Ovary (tissue), 9 donors: ENCODE results near the gene CEPT1. TPM values are rescaled to one million over a fixed set of nuclear protein-coding genes. Genes with fewer than 3 reads are reported as not detected.

Experiments
- DNase-seq, 5 donors: peaks; one replicate each; pipeline ENCODE4 v3.0.0-alpha.2; 2019 to 2020
- H3K27ac ChIP-seq, 2 donors: fragments of 200-600 bp; one replicate each; pipeline versions ENCODE4 v1.5.1 to v1.8.0; 2019 to 2022
- H3K27me3 ChIP-seq: fragments of 200-600 bp; one replicate; pipeline ENCODE4 v1.8.0; 2022
- H3K36me3 ChIP-seq: fragments of 200-600 bp; sonication (generic); one replicate; pipeline ENCODE4 v1.5.1; 2019
- H3K4me1 ChIP-seq: one replicate; pipeline ENCODE4 v1.8.1; 2013; ENCODE audit warnings: mild to moderate bottlenecking, moderate library complexity; ENCODE audit not compliant: insufficient read depth
- H3K4me3 ChIP-seq: fragments of 200-600 bp; sonication (generic); one replicate; pipeline ENCODE4 v1.5.1; 2017
- H3K9me3 ChIP-seq, 2 donors: fragments of 200-600 bp in 1 of 2; sonication (generic) in 1 of 2; one replicate each; pipeline versions ENCODE4 v1.5.1 to v1.8.1; 2013 to 2019; ENCODE audit warnings: mild to moderate bottlenecking in 1 of 2, moderate library complexity in 1 of 2
- CTCF ChIP-seq, 3 donors: fragments of 450-650 bp in 2 of 3; fragments of 200-600 bp in 1 of 3; IDR thresholded peaks; one replicate each; pipeline versions ENCODE4 v1.5.1 to v1.8.0; 2016 to 2022; ENCODE audit warnings: antibody characterized with exemption in 3 of 3, mild to moderate bottlenecking in 1 of 3
- EP300 ChIP-seq: sonication (generic); formaldehyde crosslinking; IDR thresholded peaks from one replicate; pipeline ENCODE4 v1.6.1; 2017; ENCODE audit warnings: antibody characterized with exemption
- POLR2A ChIP-seq: fragments of 450-650 bp; IDR thresholded peaks from one replicate; pipeline ENCODE4 v1.6.1; 2017; ENCODE audit warnings: antibody characterized with exemption, mild to moderate bottlenecking, moderate library complexity
- WGBS, 3 donors: extraction: QIAGEN DNeasy Blood & Tissue Kit in 1 of 3; methylation state at CpG; one replicate each; pipeline versions ENCODE4 v1.1.5 to v1.1.7; 2013 to 2017; 5-methylcytosine and 5-hydroxymethylcytosine counted together
- intact Hi-C, 4 donors: fragments of 100-400 bp; cut with DNase I; formaldehyde crosslinking; loops; one replicate each; pipeline versions ENCODE4 v1.11.0 to v1.15.1; 2022 to 2023
- polyA plus RNA-seq, 2 donors: library from polyadenylated mRNA; stranded (reverse); fragments of 200-250 nt in 1 of 2; fragments of 350-450 nt in 1 of 2; fragmentation: Illumina TruSeq in 1 of 2; extraction: RNeasy Lipid Tissue Mini Kit (QIAGEN cat#74804) in 1 of 2; gene quantifications; one replicate each; pipeline ENCODE4 v1.2.3, GENCODE V29; 2013 to 2014
- total RNA-seq, 7 donors: library from RNA; depleted of rRNA in 2 of 7; stranded (reverse); fragments of >200 nt in 2 of 7; fragmentation: NEBNext Ultra II Directional in 3 of 7; extraction: Animal tissue kit (Norgen Biotek cat#: 25700) in 3 of 7; gene quantifications; one replicate each; pipeline versions ENCODE4 v1.1.0 to v1.2.4, GENCODE V29; 2016 to 2023
- donor health status: DM: no; HTN: no; CAD: no; lungs with moderate emphysema.
- donor health status: DM: no; HTN: no; CAD: no.
- donor health status: Bipolar disorder and iron deficiency.
- donor health status: DM: yes; HTN: yes; CAD: no.
- donor health status: DM: no; HTN: no; CAD: no.
- donor health status: DM: yes; HTN: yes; CAD: no.

CEPT1 gene
- total and polyA plus RNA-seq, 9 donors = 16.4 to 40.3 (median 32.4) TPM

DNA sequence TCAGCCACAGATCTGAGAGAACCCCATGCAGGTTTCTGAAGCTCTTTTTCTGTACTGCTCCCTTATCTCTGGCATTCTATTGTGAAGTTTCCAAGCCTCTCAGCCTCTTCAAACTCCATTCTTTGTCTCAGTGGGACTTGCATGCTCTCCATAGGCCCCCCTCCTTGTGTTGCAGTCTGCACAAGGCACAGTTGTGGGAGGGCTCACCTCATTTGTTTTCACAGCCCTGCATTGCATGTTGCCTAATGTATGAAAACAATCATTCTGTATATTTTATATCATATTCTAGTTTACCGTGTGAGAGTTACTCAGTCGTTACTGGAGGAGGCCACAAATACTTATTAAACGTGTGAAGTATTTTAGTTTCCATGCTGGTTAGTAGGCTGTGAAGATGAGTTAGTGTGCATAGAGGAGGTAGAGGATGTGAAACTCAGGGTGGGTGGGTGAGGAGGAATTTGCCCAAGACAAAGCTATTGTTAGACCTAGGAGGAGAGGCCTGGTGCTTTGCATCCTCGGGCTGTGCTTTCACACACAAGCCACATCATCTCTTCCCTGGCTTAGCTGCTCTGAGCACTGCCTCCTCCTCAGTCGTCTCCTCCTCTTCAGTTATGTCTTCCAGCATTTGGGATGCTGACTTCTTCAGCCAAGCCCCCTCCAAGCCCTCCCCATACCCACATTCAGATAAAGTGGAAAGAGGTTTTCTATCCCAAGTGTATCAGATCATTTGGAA is 79.7 kb downstream of the CEPT1 start:
- Histone ChIP-seq H3K27me3 (no peaks in the 10 kb centered on the region), H3K36me3 (no peaks in the 10 kb centered on the region), H3K4me3 (no peak overlapping the region), H3K9me3 (no peaks in the 10 kb centered on the region), H3K4me1 (no peaks in the 10 kb centered on the region), H3K27ac (no peak overlapping the region)
- no peak for TF ChIP-seq EP300
- TF ChIP-seq POLR2A = no peak
- TF ChIP-seq CTCF (IDR thresholded peaks at IDR 0.05) = no peak
- WGBS, 3 donors = 69 to 73% (median 72%) methylated on average over 5 of the region's 5 CpGs
- intact Hi-C loops = loop anchor here (5.0 to 10.0 kb wide), 5 partner anchors 175 to 555 kb away; no protein-coding TSS in a partner anchor
- DNase-seq = no peak

DNA sequence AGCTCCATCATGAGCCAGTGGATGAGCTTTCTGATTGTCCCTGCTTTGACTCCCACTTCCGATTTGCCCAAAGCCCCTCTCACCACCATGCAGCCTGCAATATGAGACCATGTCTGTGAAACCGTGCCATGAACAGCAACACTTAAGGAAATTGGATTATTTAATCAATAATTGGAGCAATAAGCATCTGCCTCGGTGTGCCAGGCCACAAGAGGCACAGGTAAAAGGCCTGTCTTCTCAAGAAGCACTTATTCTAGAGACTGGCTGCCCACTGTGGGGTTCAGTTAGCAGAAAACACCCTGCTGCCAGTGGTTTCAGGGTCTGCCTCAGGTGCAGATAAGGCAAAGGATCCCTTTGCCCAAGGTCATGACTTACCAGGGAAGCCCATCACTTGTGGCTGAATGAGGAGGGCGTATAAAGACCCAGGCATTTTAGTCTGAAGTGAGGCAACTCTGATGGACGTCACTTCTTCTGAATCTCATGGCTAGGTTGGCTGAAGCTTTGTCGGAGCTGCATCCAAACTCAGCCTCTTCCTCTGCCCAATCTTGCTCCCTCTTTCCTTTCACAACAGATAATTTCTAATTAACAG is 80.4 kb downstream of the CEPT1 start:
- no peaks in the 10 kb centered on the region for H3K4me1 ChIP-seq
- H3K9me3 ChIP-seq = no peaks in the 10 kb centered on the region
- no peaks in the 10 kb centered on the region for H3K36me3 ChIP-seq
- no peak for TF ChIP-seq CTCF (IDR thresholded peaks at IDR 0.05)
- no peak for TF ChIP-seq POLR2A
- TF ChIP-seq EP300 = no peak
- no peak overlapping the region for H3K27ac ChIP-seq
- intact Hi-C loops = loop anchor here (5.0 to 10.0 kb wide), 5 partner anchors 174 to 554 kb away; no protein-coding TSS in a partner anchor
- 90 to 97% (median 92%) methylated on average over 6 of the region's 6 CpGs for whole genome bisulfite sequencing, 3 donors
- DNase-seq = no peak
- H3K4me3 ChIP-seq = no peak overlapping the region
- H3K27me3 ChIP-seq = no peaks in the 10 kb centered on the region

GRCh38 chr1:111221276-111221632 is 81.2 kb downstream of the CEPT1 start:
- Histone ChIP-seq H3K9me3 (no peaks in the 10 kb centered on the region), H3K27me3 (no peaks in the 10 kb centered on the region), H3K4me3 (no peak overlapping the region), H3K36me3 (no peaks in the 10 kb centered on the region), H3K27ac (no peak overlapping the region), H3K4me1 (no peaks in the 10 kb centered on the region)
- 43 to 53% (median 44%) methylated on average over 2 of the region's 2 CpGs for WGBS, 3 donors
- intact Hi-C loops = loop anchor here (5.0 to 10.0 kb wide), 5 partner anchors 174 to 554 kb away; no protein-coding TSS in a partner anchor
- DNase-seq = no peak
- TF ChIP-seq CTCF (IDR thresholded peaks at IDR 0.05) = no peak
- TF ChIP-seq EP300 = no peak
- no peak for TF ChIP-seq POLR2A

DNA sequence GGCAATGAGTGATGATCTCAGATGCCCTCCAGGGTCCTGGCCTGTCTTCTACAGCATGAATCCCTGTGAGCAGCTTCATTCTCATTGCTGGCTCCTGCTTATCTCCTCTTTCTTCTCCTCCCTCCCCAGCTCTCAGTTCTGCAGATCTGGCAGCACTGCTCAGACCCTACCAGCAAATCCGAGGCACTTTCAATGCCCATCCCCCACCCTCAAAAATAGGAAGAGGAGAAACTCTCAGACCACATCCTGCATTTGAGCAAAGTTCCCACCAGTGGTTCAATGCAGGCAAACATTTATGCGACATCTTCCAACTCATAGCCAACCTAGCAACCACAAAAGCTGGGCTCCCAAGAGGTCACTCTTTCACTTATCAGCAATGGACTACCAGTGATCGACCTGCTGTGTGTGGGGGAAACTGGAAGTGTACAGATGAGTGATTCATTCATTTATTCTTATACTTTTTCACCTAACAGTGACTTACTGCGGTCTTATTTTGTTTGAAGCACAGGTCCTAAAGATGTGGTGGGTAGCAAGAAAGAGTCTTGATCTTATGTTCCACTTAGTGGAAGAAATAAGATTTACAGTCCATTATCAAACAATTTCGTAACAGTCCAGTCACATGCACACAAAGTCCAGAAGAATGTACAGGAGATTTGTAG is 81.7 kb downstream of the CEPT1 start:
- no peak for DNase-seq
- no peaks in the 10 kb centered on the region for H3K4me1 ChIP-seq
- TF ChIP-seq EP300 = no peak
- TF ChIP-seq POLR2A = no peak
- TF ChIP-seq CTCF (IDR thresholded peaks at IDR 0.05) = no peak
- H3K4me3 ChIP-seq = no peak overlapping the region
- H3K27ac ChIP-seq = no peak overlapping the region
- intact Hi-C loops = loop anchor here (5.0 to 10.0 kb wide), 5 partner anchors 173 to 553 kb away; no protein-coding TSS in a partner anchor
- no peaks in the 10 kb centered on the region for H3K9me3 ChIP-seq
- 63 to 67% (median 65%) methylated on average over 5 of the region's 5 CpGs for WGBS, 3 donors
- H3K36me3 ChIP-seq = no peaks in the 10 kb centered on the region
- no peaks in the 10 kb centered on the region for H3K27me3 ChIP-seq
